ENCODE data around the gene TRIM17.

Gene TRIM17

GRCh38 chr1:228366062-228366865 lies 50.4 kb downstream of the TRIM17 start:
- DNase-seq: no peak

- DNase-seq: no peak
Observed at GRCh38 chr1:228365271-228366061, 51.2 kb downstream of the TRIM17 start.

GRCh38 chr1:228364706-228365213 lies 51.9 kb downstream of the TRIM17 start:
- no peak for DNase-seq

- no peak for DNase-seq
Observed at GRCh38 chr1:228364068-228364705, 52.5 kb downstream of the TRIM17 start.

DNA sequence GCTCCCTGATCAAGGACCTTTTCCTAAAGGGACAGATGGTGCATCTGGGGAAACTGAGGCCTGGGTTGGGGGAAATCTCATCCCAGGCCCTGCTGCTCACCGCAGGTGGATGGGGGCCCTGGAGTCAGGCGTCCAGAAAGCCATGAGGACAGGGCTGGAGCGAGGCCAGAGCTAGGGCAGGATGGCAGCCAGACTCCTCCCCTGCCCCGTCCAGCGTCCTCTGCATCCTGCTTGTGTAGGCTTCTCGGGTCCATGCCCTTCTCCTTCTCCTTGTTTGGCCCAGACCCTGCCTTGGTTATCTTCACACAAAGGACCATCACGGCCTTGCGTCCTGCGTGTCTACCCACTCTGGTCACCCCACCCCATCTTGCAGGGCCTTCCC lies 53.0 kb downstream of the TRIM17 start:
- no peak for DNase-seq

- DNase-seq: no peak
Observed at GRCh38 chr1:228362884-228363450, 53.7 kb downstream of the TRIM17 start.

GRCh38 chr1:228362141-228362883 lies 54.3 kb downstream of the TRIM17 start:
- DNase-seq: no peak

DNA sequence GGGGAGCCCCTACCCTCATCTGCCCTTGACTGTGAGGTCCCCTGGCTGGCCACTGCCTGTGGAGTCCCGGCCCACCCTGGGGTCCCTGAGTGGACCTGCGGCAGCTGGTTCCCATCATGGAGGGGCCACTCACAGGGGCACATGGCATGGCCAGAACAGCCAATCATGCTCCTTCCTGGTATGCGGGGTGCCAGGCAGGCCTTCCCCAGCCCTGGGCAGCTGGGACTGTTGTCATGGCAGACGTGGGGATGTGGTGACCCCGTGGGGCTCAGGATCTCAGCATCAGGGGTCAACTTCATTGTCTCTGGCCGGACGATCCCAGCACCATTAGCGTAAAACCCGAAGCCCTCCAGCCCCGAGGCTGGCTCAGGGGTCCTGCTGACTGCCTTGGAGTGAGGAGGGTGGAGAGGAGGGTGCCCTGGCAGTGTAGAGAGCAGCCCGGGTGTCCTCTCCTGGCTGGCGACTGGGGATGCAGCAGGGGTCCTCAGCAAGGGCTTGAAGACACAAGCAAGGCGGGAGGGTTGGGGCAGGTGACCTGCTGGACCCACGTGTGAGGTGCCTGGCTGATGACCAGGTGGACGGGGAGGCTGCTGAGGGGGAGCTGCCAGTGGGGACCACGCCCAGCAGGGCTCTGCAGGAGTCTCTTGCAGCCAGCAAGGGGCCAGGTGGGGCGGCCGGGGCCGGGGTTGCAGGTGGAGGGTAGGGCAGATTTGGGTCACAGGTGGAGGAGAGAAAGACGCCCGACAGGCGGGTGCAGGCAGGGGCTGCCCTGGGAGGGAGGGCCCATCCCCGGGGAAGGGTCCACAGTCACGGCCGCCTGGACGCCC lies 55.1 kb downstream of the TRIM17 start:
- no peak for DNase-seq

GRCh38 chr1:228360533-228361313 lies 55.9 kb downstream of the TRIM17 start:
- DNase-seq: no peak

DNA sequence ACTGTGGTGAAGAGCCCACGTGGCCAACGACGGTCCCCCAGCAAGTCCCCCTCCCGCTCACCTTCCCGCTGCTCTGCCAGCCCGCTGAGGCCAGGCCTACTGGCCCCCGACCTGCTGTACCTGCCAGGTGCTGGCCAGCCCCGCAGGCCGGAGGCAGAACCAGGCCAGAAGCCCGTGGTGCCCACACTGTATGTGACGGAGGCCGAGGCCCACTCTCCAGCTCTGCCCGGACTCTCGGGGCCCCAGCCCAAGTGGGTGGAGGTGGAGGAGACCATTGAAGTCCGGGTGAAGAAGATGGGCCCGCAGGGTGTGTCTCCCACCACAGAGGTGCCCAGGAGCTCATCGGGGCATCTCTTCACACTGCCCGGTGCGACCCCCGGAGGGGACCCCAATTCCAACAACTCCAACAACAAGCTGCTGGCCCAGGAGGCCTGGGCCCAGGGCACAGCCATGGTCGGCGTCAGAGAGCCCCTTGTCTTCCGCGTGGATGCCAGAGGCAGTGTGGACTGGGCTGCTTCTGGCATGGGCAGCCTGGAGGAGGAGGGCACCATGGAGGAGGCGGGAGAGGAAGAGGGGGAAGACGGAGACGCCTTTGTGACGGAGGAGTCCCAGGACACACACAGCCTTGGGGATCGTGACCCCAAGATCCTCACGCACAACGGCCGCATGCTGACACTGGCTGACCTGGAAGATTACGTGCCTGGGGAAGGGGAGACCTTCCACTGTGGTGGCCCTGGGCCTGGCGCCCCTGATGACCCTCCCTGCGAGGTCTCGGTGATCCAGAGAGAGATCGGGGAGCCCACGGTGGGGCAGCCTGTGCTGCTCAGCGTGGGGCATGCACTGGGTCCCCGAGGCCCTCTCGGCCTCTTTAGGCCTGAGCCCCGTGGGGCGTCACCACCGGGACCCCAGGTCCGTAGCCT lies 56.8 kb downstream of the TRIM17 start:
- DNase-seq: no peak

- DNase-seq: no peak
Observed at GRCh38 chr1:228358764-228359612, 57.7 kb downstream of the TRIM17 start.

- no peak for DNase-seq
Observed at GRCh38 chr1:228358039-228358763, 58.5 kb downstream of the TRIM17 start.
